ENCODE results near the gene KRTAP13-1. TPM values are rescaled to one million over a fixed set of nuclear protein-coding genes. Genes with fewer than 3 reads are reported as not detected.

Gene KRTAP13-1
- not detected for polyA plus RNA-seq (ENCODE audit: insufficient read length in 3 of 3)

- no peak for DNase-seq (ENCODE audit: low read depth in 3 of 3, low spot score in 2 of 3)
Measured at GRCh38 chr21:30395731-30396130, at the start of gene KRTAP13-1. Gene KRTAP13-1, plus strand, starts transcription at chr21:30396031. Its CDS starts 56 bp downstream, at chr21:30396087.

GRCh38 chr21:30348506-30348905 lies 47.3 kb upstream of the KRTAP13-1 start, which contains the start of gene KRTAP23-1:
Gene KRTAP23-1, minus strand, starts transcription at chr21:30348606. Its CDS starts 0 bp downstream, at chr21:30348606.
- DNase-seq (ENCODE audit: low read depth in 3 of 3, low spot score in 2 of 3) = no peak

GRCh38 chr21:30349572-30349971 lies 46.3 kb upstream of the KRTAP13-1 start:
- no peak for DNase-seq (ENCODE audit: low read depth in 3 of 3, low spot score in 2 of 3)

GRCh38 chr21:30351534-30351933 lies 44.3 kb upstream of the KRTAP13-1 start:
- DNase-seq (ENCODE audit: low read depth in 3 of 3, low spot score in 2 of 3) = no peak

- DNase-seq (ENCODE audit: low read depth in 3 of 3, low spot score in 2 of 3) = no peak
Measured at GRCh38 chr21:30354308-30355005, 41.4 kb upstream of the KRTAP13-1 start.

GRCh38 chr21:30355906-30356305 lies 39.9 kb upstream of the KRTAP13-1 start:
- DNase-seq (ENCODE audit: low read depth in 3 of 3, low spot score in 2 of 3) = no peak

- no peak for DNase-seq (ENCODE audit: low read depth in 3 of 3, low spot score in 2 of 3)
Measured at GRCh38 chr21:30372139-30372770, 23.6 kb upstream of the KRTAP13-1 start, which contains the start of gene KRTAP13-2. Gene KRTAP13-2, minus strand, starts transcription at chr21:30372271. Its CDS starts 58 bp downstream, at chr21:30372213.

- no peak for DNase-seq (ENCODE audit: low read depth in 3 of 3, low spot score in 2 of 3)
Measured at GRCh38 chr21:30382201-30382600, 13.6 kb upstream of the KRTAP13-1 start.

- DNase-seq (ENCODE audit: low read depth in 3 of 3, low spot score in 2 of 3) = no peak
Measured at GRCh38 chr21:30391492-30392025, 4.3 kb upstream of the KRTAP13-1 start.

GRCh38 chr21:30408782-30409494 lies 13.1 kb downstream of the KRTAP13-1 start:
- DNase-seq (ENCODE audit: low read depth in 3 of 3, low spot score in 2 of 3) = peak in 1 of 3 donors; percentile 4

GRCh38 chr21:30415993-30416392 lies 20.2 kb downstream of the KRTAP13-1 start:
- DNase-seq (ENCODE audit: low read depth in 3 of 3, low spot score in 2 of 3) = no peak

- no peak for DNase-seq (ENCODE audit: low read depth in 3 of 3, low spot score in 2 of 3)
Measured at GRCh38 chr21:30425826-30426225, 30.0 kb downstream of the KRTAP13-1 start, which contains the start of gene KRTAP13-3. Gene KRTAP13-3, minus strand, starts transcription at chr21:30425926. Its CDS starts 14 bp downstream, at chr21:30425912.

- DNase-seq (ENCODE audit: low read depth in 3 of 3, low spot score in 2 of 3) = no peak
Measured at GRCh38 chr21:30426731-30427130, 30.9 kb downstream of the KRTAP13-1 start.

- no peak for DNase-seq (ENCODE audit: low read depth in 3 of 3, low spot score in 2 of 3)
Measured at GRCh38 chr21:30430170-30430655, 34.4 kb downstream of the KRTAP13-1 start, which contains the start of gene KRTAP13-4. Gene KRTAP13-4, plus strand, starts transcription at chr21:30430220. Its CDS starts 56 bp downstream, at chr21:30430276.

- no peak for DNase-seq (ENCODE audit: low read depth in 3 of 3, low spot score in 2 of 3)
Measured at GRCh38 chr21:30434033-30434631, 38.3 kb downstream of the KRTAP13-1 start.

- no peak for DNase-seq (ENCODE audit: low read depth in 3 of 3, low spot score in 2 of 3)
Measured at GRCh38 chr21:30437010-30437565, 41.3 kb downstream of the KRTAP13-1 start.

GRCh38 chr21:30439975-30440374 lies 44.1 kb downstream of the KRTAP13-1 start, which contains the start of gene KRTAP15-1:
Gene KRTAP15-1, plus strand, starts transcription at chr21:30440275. Its CDS starts 53 bp downstream, at chr21:30440328.
- no peak for DNase-seq (ENCODE audit: low read depth in 3 of 3, low spot score in 2 of 3)

GRCh38 chr21:30443226-30443625 lies 47.4 kb downstream of the KRTAP13-1 start:
- DNase-seq (ENCODE audit: low read depth in 3 of 3, low spot score in 2 of 3) = no peak

GRCh38 chr21:30444204-30444603 lies 48.4 kb downstream of the KRTAP13-1 start:
- no peak for DNase-seq (ENCODE audit: low read depth in 3 of 3, low spot score in 2 of 3)
